ENCODE data around the gene UGT1A5.

DNA sequence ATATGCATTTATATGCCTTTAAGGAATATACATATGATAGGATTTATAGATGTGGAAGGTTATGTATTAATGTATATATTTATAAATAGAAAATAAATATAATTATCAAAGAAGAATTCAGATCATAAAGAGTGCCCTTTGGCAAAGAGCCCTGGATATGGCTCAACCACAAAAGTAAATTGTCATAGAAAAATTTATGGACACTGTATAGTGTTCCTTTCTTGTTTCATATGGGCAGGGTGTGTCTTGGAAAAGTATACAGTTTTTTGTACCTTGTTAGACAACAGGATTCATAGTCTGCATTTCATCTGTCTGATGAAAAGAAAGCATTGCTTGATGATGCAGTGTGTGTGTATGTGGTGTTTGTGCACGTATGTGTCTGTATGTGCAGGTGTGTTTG is 28.1 kb upstream of the UGT1A5 start:
- TF ChIP-seq POLR2A (IDR thresholded peaks at IDR 0.05; ENCODE audit: low read depth, low read length) (no peak), POLR2AphosphoS5 (IDR thresholded peaks at IDR 0.05; ENCODE audit: low read depth, low read length) (no peak)
